ENCODE measurements around the gene CIDEC. TPM values are rescaled to one million over a fixed set of nuclear protein-coding genes. Genes with fewer than 3 reads are reported as not detected.

Gene CIDEC
- total and polyA plus RNA-seq, 9 of the 15 experiments (the other 6 are each of a cell fraction or from before 2014, with no cell fraction given), result not detected

DNA sequence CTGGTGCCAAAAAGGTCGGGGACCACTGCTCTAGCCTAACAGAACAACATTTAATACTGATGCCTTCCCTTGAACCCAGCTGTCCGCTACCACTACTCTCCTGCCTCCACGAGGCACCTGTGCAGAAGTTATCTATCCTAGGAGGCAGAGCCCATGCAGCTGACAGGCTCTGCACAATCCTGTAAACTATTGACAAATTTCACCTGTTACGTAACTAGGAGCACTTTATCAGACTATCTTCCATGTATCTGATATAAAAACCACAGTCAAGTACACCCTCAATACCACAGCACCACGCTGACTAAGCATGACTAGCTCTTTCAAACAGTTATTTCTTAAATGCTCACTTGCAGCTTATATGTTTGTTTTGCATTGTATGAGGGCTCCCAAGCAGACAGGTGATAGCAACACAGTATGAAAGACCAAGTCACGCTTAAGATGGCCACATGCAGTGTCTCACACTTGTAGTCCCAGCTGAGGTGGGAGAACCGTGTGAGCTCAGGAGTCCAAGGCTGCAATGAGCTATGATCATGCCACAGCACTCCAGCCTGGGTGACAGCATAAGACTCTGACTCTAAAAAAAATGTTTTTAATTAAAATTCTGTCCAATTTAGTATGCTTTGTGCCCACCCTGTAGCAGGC is 32.4 kb upstream of the CIDEC start (continued):
- TF ChIP-seq, protein P1, sequence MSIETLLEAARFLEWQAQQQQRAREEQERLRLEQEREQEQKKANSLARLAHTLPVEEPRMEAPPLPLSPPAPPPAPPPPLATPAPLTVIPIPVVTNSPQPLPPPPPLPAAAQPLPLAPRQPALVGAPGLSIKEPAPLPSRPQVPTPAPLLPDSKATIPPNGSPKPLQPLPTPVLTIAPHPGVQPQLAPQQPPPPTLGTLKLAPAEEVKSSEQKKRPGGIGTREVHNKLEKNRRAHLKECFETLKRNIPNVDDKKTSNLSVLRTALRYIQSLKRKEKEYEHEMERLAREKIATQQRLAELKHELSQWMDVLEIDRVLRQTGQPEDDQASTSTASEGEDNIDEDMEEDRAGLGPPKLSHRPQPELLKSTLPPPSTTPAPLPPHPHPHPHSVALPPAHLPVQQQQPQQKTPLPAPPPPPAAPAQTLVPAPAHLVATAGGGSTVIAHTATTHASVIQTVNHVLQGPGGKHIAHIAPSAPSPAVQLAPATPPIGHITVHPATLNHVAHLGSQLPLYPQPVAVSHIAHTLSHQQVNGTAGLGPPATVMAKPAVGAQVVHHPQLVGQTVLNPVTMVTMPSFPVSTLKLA (conservative IDR thresholded peaks at IDR 0.05), result peak in 1 of 2 experiments; percentile 48; a peak in 1 of 4 replicates
- TF ChIP-seq, protein P2, sequence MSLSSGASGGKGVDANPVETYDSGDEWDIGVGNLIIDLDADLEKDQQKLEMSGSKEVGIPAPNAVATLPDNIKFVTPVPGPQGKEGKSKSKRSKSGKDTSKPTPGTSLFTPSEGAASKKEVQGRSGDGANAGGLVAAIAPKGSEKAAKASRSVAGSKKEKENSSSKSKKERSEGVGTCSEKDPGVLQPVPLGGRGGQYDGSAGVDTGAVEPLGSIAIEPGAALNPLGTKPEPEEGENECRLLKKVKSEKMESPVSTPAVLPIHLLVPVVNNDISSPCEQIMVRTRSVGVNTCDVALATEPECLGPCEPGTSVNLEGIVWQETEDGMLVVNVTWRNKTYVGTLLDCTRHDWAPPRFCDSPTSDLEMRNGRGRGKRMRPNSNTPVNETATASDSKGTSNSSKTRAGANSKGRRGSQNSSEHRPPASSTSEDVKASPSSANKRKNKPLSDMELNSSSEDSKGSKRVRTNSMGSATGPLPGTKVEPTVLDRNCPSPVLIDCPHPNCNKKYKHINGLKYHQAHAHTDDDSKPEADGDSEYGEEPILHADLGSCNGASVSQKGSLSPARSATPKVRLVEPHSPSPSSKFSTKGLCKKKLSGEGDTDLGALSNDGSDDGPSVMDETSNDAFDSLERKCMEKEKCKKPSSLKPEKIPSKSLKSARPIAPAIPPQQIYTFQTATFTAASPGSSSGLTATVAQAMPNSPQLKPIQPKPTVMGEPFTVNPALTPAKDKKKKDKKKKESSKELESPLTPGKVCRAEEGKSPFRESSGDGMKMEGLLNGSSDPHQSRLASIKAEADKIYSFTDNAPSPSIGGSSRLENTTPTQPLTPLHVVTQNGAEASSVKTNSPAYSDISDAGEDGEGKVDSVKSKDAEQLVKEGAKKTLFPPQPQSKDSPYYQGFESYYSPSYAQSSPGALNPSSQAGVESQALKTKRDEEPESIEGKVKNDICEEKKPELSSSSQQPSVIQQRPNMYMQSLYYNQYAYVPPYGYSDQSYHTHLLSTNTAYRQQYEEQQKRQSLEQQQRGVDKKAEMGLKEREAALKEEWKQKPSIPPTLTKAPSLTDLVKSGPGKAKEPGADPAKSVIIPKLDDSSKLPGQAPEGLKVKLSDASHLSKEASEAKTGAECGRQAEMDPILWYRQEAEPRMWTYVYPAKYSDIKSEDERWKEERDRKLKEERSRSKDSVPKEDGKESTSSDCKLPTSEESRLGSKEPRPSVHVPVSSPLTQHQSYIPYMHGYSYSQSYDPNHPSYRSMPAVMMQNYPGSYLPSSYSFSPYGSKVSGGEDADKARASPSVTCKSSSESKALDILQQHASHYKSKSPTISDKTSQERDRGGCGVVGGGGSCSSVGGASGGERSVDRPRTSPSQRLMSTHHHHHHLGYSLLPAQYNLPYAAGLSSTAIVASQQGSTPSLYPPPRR (CRISPR knock-in tag; IDR thresholded peaks at IDR 0.05; ENCODE audit: borderline replicate concordance), result no peak
